ENCODE data around the gene CCDC88C.

Gene CCDC88C

DNA sequence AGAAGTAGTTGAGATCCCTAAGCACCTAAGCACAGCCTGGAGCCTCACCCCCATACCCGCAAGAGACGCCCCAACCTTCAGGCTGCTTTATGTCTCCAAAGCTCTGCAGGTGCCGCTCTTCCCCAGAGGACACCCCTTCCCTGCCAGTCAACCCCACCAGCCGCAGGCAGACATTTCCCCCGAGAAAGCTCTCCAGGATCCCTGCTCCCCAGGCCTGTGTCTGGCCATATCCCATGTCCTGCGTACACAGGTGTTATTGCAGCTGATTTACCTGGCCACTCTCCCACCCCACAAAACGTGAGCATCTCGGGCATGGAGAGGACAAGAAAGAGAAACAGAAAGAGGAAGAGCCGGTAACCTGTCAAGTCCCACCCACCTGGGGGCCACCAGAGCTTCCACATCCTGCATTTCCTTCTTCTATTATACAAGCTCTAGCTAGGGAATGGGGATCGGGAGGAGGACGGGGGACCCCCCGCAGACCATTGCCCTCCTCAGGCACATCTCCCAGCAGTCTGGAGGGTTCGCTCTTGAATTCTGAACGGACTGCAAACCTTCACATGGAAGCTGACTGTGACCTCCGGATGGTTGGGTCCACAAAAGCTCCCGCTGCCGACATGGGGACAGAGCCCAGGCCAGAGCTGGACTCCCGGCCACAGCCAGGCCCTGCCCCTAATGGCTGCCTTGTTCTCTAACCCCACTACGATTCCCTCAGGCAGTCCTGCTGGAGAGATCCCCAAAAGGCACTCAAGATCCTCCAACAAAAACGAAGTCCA lies 17.6 kb downstream of the CCDC88C start:
- DNase-seq (ENCODE audit: low spot score), result no peak

DNA sequence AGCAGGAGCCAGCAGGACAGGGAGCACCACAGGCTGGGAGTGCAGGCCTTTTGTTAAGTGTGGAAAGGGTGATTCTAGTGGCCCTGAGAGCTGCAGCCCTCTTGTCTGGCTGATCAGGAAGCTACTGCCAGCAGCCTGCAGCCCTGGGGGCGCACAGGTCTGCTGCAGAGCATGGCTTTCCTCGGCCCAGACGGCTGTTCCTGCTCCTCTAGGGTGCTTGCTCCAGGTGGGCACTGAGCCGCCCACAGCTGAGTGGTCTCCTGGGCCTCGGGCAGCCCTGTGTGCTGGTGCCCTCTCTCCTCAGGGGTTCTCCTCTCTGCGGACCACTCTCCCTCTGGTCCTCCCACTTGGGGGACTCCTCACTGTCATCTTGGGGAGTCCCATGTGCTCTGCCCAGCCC lies 18.9 kb downstream of the CCDC88C start:
- DNase-seq (ENCODE audit: low spot score), result no peak

DNA sequence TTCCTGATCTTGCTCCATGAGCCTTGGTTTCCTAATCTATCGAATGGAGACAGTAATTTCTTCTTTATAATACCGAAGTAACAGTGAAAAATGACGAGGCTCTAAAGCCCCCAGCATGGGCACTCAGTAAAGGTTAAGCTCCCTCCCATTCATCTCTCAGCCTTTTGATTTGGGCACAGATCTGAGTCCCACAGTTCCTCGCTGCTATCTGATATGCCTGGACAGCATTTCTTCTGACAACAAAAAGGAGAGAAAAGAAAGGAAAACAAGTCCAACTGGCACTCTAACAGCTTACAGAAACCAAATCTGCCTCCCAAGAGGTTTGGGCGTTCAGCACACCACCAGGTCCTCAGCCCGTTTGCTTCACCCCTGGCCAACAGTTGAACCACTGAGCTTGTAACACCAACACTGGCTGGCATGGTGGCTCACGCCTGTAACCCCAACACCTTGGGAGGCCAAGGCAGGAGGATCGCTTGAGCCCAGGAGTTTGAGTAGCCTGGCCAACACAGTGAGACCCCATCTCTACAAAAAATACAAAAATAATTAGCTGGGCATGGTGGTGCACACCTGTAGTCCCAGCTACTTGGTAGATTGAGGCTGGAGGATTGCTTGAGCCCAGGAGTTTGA lies 19.5 kb downstream of the CCDC88C start:
- DNase-seq (ENCODE audit: low spot score), result no peak

DNA sequence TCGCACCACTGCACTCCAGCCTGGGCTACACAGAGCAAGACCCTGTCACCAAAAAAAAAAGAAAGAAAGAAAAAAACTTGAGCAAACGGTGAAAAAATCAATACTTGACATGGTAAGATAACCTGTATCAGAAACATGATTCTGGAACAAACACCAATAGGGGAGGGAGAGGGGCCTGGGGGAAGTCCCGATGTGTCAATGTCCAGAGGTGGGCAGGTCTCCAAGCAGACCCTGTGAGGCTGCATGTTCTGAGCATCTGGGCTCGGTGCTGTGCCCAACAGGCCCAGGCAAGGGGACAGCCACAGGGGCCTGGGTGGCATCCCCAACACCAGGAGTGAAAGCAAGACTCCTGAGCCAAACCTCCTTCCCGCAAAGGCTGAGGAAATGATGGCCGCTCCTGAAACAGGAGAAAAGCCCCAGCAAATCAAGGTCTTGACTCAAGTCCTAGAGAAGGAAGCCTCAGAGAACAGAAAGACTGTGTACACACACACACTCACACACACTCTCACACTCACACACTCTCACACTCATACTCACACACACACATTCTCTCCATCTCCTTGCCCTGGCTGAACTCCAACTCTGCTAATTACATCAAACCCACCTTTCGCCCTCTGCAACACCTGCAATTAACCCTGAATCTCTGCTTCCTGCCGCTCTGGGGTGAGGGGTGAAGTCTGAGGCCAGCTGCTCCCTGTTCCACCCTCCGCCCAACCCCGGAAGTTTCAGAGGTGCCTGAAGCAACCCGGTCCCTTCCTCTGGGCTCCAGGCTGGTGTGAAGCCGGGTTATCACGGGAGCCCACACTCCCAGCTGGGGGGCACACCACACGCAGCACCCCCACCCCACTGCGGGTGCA lies 20.4 kb downstream of the CCDC88C start:
- DNase-seq (ENCODE audit: low spot score), result no peak

DNA sequence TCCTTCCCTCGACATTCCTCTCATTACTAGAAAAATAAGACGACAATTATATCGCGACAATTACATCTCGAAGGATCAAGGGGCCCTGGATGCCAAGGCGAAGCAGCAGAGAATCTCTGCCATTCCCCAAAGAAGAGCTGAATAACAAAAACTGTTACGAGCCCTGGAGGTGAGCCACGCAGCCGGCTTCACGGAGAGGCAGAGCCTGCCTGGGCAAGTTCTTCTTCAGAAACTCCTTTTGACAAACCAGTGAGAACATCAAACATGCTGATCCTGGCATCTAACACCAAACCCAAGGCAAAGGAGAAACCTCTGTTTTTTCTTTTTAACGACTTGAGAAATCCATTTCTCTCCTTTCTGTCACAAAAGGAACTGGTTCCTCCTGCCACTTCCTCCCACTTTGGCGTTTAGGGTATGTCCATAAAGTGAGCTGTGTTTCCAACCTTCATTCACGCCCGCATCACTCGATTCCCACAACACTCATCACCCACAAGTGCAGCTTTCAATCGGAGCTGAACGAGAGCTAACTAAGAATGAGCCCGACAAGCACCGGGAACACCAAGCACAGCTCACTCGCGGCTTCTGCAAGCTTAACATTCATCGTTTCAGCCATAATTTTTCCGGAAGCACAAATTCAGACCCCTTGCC lies 21.5 kb downstream of the CCDC88C start:
- no peak for DNase-seq (ENCODE audit: low spot score)

DNA sequence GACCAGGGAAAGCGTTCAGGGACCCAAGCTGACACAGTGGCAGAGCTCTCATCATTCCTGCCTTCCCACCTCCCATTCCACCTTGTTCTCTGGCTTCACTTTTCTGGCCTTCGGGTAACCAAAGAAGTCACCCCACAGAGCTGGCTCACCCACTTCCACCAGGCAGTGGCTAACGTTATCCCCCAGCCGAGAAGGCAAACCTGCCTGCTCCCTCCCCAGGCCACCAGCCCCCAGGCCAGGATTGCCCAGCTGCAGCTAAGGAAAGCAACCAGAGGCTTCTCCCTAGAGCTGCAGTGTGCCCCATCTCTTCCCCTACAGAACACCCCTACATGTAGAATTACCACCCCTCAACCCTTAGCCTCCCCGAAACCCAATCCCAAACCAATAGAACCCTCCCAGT lies 22.2 kb downstream of the CCDC88C start:
- no peak for DNase-seq (ENCODE audit: low spot score)

DNA sequence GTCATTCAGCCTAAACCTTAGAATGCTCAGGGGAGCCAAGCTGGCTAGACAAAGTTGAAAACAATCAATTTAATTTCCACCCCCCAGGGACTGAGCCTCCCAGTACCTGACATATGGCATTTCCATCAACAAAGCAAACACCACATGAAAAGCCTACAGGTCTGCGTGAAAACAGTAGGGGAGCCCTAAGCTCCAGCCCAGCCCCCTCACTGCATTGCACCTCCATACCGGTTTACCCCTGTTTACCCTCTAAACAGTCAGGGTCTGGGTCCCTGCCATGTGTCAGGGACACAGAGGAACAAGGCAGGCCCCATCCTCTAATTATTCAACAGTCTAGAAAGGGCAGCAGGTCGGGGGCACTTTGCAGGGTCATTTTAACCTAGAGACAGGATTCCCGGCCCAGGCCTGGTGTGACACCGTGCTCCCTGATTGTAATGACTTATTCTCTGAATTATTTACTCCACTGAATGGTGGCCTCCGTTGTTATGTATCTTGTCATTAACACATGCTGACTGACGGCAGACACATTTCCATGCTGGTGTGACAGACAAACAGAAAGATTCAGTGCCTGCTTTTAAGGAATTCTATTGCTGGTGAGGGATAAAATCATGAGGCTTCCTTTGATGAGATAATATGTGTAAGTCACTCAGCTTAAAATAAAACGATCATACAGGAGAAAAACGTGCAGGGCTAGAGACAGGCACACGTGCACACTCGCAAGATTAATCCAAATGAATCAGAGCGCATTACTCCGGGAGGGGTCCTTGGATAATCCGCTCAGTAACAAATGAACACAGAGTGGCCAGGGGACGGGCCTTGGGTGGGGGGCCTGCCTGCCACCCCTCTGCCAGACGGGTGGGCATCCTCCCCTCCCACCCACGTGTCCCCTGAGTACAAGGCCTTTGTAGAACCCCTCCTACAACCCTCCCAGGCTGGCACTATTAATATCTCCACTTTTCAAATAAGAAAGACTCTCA lies 23.2 kb downstream of the CCDC88C start:
- DNase-seq (ENCODE audit: low spot score), result no peak

DNA sequence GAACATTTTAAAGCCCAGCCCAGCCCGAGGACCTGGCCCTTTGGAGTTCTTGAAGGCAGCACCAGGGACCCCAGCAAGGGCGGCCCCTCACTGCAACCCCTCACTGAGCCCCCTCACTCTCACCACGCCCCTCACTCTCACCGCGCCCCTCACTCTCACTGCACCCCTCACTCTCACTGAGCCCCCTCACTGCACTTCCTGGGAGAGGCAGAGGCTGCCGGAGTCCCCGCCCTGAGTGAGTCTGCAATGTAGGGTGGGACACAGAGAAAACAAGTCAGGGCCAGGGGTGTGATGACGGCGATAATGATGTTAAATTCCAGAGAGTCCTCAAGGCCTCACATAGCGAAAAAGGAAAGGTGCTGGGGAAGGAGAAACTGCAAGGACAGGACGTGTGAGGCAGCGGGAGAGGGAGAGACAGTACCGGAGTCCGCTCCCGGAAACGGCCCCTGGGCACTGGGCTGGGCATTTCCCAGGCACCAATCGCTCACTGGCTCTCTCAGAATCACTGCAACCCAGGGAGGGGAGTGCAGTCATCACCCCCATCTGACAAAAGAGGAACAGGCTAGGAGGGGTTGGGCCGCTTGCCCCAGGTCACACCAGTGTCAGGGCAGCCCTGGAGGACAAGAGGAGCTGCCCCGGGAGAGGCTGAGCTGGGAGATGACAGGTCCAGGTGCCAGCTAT lies 24.9 kb downstream of the CCDC88C start:
- no peak for DNase-seq (ENCODE audit: low spot score)

DNA sequence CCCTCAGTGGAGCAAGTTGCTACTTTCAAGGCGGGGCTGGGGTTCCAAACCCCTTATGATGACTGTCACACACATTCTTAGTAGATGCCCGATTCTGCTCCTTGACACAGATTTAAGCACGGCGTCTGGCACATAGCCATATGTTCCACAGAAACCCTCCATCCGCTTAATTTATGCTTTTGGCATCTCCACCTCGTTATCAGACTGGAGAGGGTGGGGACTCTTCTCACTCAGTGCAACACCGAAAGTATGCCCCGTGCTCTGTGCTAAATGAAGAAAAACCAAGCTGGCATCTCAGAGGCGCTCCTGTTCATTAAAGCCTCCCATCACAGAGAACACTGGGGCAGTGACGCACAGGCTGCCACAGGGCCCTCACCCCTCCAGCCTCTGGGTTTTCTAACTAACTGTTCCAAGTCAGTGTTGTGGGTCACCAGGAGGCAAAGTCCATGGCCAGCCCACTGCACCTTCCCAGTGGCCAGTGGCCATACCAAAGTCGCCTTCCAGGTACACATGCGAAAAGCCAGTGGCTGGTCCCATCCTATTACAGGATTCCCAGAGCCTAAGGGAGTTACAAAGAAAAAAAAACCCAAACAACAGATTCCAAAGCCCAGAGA lies 27.3 kb downstream of the CCDC88C start:
- peak; percentile 10 for DNase-seq (ENCODE audit: low spot score)

DNA sequence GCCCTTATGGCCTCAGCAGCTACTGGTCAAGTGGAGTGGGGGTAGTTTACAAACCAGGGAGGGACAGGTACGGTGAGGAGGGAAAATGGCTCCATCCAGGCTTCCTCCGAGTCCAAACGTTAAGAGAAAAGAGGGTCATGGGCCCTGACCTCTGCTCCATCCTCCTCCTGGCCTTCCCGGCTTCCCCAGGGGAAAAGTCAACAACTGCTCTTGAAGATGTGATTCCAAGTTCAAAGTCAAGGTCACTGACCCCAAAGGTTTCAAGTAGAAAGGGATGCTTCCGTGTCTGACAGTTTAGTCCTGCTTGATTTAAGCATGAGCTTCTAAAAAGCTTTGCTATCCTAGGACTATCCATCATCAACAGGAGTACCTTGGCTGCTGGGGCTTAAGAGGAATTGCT lies 28.5 kb downstream of the CCDC88C start:
- no peak for DNase-seq (ENCODE audit: low spot score)

DNA sequence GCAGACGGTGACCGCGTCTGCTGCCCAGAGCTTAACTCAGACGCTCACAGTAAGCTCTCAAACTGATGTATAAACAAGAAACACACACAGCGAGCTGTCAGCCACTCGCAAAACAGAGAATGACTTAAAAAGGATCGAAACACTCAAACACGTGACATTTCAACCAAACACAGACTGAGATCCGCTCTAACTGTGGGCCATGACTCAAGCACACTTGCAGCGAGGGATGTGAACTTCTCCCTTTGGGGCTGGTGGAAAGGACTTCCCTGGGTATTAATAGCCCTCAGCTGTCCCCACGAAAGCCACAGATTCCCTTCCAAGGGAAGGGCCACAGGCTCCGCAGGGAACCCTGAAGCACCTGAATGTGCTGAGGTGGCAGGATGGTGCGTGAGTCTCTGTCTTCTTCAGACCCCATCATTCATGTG lies 29.1 kb downstream of the CCDC88C start:
- DNase-seq (ENCODE audit: low spot score), result no peak

DNA sequence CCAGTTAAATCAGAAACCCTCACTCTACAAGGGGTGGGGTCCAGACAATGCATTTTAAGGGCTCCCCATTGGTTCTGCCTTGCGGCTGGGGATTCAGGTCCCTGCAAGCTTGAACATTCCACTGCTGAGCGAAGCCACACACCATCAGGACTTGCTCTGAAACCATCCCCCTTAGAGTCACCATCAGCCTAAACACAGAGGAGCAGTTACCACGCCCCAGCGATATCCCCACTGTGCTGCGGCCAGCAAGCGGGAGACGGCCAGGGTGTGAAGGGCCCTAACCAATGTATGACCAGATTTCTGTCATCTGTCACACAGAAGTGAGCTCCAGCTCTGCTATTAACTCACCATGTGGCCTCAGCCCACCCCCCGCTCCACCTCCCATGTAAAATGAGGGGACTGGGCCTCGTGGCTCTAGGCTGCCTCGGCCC lies 29.7 kb downstream of the CCDC88C start:
- no peak for DNase-seq (ENCODE audit: low spot score)

DNA sequence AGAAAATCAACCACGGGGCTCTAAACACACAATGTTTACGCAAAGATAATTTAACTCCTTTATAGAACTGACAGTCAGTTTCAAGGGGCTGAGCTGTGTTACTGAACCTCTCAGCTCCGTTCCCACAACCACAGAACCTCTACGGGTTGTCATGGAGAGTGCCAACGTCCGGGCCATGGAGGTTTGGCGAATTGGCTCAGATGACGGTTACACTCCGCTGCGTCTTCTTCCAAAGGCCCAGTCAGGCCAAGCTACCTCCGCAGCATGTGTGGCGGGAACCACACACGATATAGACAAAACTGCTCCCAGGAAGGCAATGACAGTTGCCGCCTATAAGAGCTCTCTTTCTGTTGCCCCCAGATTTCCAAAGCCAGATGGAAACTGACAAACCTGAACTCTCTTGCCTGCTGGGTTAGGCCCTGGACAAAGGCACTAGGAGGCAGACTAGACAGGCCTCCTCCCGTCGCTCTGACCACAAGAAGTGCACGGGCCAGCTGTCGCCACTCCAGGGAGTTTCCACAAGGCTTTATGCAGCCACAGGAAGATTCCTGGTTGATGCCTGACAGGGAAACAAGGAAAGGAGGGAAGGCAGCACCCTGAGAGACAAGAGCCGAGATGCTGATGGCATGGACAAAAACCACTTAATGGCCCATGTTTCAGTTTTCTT lies 30.3 kb downstream of the CCDC88C start:
- peak; percentile 69 for DNase-seq (ENCODE audit: low spot score)

DNA sequence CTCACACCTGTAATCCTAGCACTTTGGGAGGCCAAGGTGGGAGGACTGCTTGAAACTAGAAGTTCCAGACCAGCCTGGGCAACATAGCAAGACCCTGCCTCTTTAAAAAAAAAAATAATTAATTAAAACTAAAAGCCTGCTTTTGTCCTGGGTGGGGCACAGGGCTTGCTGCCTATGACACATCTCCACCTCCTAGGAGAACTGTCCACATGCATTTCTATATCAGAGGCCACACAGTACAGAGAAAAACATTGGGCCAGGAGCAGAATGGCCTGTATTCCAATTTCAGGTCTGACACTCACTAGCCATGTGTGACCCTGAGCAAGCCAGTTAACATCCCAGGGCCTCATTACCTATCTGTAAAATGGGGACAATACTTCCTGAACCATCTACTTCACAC lies 31.9 kb downstream of the CCDC88C start:
- no peak for DNase-seq (ENCODE audit: low spot score)

DNA sequence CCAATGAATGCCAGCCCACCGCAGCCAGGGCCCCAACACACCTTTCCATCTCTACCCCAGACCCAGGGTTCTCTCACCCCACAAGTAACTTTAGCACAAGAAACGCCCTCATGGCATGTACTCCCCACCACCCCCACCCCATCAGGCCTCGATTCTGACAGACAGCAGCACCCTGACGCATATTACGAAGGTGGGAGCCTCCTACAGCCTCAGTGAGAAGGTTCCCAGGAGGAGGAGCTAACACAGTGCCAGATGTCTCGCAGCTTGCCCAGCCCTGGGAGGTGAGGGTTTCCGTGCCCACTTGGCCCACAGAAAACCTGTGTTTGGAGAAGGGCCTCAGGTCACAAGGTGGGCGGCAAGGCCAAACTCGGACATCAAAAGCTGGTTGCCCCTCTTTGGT lies 32.4 kb downstream of the CCDC88C start:
- DNase-seq (ENCODE audit: low spot score), result no peak

DNA sequence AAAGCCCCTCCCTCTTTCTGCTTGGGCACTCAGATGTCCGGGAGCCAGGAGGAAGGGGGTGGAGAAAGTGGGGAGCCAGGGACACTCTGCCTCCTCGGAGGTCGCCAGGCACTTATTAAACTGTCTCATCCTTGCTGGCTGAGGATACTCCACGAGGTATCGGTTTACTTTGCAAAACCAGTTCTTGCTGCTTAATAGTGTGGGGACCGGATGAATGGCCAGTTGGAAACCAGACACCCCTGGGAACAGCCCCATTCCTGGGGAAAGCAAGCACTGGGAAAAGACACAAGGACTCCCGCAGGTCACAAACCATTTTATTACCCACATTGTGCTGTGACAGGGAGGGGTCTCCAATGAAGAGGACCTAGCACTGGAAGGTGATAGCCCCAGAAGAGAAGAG lies 34.2 kb downstream of the CCDC88C start:
- no peak for DNase-seq (ENCODE audit: low spot score)

DNA sequence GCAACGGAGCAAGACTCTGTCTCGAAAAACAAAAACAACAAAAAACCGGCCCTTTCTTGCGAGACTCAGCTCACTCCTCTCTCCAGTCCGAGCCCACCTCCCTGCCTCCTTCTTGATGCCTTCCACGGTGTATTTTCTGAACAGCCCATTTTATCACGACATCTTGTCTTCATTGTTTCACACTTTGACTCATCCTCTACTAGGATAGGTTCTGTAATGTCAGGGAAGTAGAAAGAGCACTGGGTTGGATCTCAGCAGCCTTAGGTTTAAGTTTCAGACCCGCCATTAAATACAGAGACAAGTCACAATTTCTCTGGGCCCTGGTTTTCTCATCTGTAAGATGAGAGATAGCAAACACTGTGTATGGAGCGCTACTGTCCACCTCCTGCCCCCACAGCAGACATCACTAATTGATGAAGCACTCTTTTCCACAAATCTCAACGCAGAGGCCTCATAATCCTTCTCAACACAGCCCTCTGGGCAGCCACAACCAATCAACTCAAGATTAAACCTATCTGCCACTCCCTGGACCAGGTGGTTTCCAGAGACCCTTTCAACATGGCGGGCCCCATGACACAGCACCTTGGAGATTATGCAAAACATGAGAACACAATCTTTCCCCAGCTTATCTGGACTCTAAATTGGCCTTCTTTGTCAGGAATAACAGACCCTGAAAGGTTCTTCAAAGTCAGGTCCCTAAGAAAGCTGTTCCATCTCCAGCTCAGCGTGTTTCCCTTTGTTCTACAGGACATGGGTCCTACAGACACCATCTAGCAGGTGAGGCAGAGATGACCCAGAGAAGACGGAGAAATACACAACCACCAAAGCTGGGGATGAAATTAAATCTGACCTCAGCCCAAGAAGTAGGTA lies 35.6 kb downstream of the CCDC88C start:
- no peak for DNase-seq (ENCODE audit: low spot score)

DNA sequence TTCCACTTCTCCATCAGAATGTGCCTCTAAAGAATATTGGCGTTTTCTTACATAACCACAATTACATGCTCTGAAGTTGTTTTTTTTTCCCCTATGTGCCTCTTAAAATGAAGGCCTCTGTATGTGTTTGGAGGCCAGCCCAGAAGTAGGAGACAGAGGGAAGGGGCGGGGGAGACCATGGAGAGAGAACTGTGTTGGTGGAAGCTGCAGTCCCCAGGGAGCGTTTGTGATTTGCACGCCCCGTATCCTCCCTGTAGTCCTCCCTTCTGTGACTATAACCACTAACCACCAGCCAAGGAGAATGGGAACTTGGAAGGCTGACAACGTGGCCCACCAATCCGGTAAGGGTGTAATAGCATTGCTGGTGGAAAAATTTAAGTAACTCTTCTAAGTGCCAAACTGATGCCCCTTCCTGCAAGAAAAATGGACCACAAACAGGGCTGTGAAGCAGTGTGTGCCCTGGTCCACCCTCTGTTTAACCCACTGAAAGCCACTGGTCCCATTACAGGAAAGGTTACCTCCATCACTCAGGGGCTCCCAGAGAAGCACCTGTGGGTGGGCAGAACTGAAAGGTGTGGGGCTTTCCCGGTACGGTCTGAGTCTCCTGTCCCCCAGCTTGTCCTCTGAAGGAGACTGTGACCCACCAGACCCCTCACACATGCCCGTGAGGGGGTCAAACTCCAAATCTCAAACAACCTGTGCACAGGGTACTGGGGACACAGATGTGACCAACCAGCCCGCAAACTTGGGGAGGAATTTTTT lies 36.8 kb downstream of the CCDC88C start:
- DNase-seq (ENCODE audit: low spot score), result no peak

Measured in kidney tubule cell (primary cell).